Cerebellar cortex (tissue), 1 donor: ENCODE data around the gene ZSCAN32.

Experiments used
- DNase-seq: peaks from one replicate; pipeline ENCODE4 v3.0.0-alpha.2; 2015; ENCODE audit warnings: low spot score

ZSCAN32 gene

GRCh38 chr16:3356118-3356517 is 44.7 kb downstream of the ZSCAN32 start:
- no peak for DNase-seq

DNA sequence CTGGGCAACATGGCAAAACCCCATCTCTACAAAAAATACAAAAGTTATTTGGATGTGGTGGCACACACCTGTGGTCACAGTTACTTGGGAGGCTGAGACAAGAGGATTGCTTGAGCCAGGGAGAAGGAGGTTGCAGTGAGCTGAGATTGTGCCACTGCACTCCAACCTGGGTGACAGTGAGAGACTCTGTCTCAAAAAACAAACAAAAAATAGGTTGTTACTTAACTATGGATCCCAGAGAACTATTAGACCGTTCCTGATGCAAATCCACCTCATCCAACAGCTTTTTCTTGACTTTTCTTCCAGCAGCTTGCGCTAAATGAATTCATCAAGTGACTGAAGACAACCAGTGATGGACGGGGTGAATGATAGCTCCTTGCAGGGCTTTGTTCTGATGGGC is 45.2 kb downstream of the ZSCAN32 start, which contains the start of gene OR2C1:
Gene OR2C1 (plus strand): TSS at position 301 of the 400 bp plus-strand sequence. CDS start 52 bp downstream, at position 353.
- DNase-seq: no peak

DNA sequence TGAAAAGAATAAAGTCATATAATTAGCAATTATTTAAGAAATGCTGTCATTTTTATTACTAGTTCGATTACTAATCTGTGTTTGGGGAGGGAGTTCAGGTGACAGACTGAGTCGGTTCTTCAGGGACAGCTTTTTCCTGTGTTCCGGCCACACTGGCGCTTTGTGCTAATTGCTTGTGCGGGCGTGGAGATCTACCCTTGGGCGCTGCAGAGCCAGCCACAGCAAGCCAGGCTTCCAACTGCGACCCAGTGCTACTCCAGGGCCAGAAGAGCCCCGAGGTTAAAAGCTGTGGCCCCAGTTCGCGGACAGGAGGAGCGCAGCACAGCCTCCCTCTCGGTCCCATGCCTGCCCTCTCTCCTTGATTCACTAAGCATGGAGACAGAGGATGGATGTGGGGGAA is 51.6 kb downstream of the ZSCAN32 start:
- no peak for DNase-seq

- no peak for DNase-seq
Observed at GRCh38 chr16:3348547-3349167, 52.1 kb downstream of the ZSCAN32 start.

DNA sequence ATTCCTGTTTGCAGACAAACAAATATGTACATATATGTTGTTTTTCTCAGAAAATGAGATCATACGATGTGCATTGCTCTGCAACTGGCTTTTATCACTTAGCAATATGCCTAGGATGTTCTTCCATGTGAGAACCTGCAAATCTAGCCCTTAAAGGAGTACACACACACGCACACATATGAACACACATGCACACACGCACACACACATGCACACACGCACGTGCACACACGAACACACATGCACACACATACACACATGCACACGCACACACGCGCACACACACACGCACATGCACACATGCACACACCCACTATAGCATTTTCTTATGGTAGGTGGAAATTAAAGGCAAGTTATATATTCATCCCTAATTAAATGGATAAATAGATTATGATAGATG is 53.2 kb downstream of the ZSCAN32 start:
- DNase-seq: no peak

DNA sequence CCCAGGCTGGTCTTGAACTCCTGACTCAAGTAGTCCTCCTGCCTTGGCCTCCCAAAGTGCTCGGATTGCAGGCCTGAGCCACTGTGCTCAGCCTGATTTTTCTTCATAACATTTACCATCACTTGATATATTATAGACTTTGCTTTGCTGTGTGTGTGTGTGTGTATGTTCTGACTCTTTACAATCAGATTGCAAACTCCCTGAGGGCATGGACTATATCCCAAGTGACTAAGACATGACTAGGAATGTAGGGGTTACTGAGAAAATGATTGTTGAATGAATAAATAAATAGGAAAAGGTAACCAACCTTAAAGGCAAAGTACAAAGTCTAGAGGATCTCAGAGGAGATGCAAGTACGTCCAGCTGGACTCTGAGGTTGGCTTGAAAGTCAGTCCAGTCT is 54.8 kb downstream of the ZSCAN32 start:
- no peak for DNase-seq
